Measurements from ENCODE around the gene OTOGL. TPM values are rescaled to one million over a fixed set of nuclear protein-coding genes. Genes with fewer than 3 reads are reported as not detected.

The OTOGL gene
- total RNA-seq, 1 experiment from 2014 or later, result 0.44 TPM

DNA sequence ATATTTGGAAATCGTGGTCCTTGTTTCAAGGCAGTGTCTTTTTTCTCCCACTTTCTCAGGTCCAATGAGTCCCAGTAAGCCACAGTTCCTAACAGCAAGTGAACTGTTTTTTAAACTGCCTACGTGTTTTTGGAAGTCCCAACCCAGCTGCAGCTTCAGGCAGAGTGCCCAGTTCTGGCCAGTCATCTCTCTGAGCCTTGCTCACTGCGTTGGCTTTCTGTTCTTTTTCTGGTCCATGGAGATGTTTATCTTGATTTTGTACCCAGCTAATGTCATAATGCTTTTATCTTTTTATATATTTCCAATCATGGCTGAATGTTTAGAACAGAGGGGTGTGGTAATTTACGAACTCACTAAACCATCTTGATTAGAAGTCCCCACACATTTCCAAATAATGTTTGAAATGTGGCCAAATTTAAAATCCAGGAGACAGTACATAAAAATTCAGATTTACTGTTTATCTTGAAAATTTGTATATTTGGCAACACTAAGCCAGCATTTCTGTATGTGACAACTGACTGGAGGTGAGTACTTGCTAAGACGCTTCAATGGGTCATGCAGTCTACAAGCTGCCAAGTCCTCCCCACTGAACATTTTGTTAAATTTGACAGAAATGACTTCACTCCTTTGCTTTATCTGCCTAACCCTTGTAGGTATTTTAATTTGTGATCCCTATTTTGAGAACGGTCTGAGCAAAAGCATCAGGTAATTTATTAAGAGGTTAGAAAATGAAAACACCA, 46.1 kb upstream of the OTOGL start:
- intact Hi-C loops (cut with micrococcal nuclease), result no loop called here
- Histone ChIP-seq H3K4me3 (ENCODE audit: low read length) (no peak overlapping the region), H4K20me1 (ENCODE audit: low read length) (no peaks in the 10 kb centered on the region), H3K9ac (ENCODE audit: low read length) (no peak overlapping the region), H3K27ac (ENCODE audit: low read length) (no peak overlapping the region), H3K79me2 (ENCODE audit: low read length) (no peaks in the 10 kb centered on the region), H3K9me2 (replicated peaks; ENCODE audit: low read length) (no peaks in the 10 kb centered on the region), H3K36me3 (ENCODE audit: low read depth, low read length) (no peaks in the 10 kb centered on the region), H2AFZ (ENCODE audit: low read length) (no peak overlapping the region), H3K27me3 (ENCODE audit: low read length) (no peaks in the 10 kb centered on the region), H3K9me3 (ENCODE audit: low read length) (no peaks in the 10 kb centered on the region), H3K4me2 (ENCODE audit: low read length) (no peak overlapping the region), H3K4me1 (ENCODE audit: insufficient read depth, low read length) (no peaks in the 10 kb centered on the region), H3F3A (ENCODE audit: low read length, unreplicated experiment) (no peaks in the 10 kb centered on the region)
- TF ChIP-seq EZH2 (IDR thresholded peaks at IDR 0.05; ENCODE audit: low read length, unreplicated experiment), result no peak
- TF ChIP-seq, protein P1, sequence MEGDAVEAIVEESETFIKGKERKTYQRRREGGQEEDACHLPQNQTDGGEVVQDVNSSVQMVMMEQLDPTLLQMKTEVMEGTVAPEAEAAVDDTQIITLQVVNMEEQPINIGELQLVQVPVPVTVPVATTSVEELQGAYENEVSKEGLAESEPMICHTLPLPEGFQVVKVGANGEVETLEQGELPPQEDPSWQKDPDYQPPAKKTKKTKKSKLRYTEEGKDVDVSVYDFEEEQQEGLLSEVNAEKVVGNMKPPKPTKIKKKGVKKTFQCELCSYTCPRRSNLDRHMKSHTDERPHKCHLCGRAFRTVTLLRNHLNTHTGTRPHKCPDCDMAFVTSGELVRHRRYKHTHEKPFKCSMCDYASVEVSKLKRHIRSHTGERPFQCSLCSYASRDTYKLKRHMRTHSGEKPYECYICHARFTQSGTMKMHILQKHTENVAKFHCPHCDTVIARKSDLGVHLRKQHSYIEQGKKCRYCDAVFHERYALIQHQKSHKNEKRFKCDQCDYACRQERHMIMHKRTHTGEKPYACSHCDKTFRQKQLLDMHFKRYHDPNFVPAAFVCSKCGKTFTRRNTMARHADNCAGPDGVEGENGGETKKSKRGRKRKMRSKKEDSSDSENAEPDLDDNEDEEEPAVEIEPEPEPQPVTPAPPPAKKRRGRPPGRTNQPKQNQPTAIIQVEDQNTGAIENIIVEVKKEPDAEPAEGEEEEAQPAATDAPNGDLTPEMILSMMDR (conservative IDR thresholded peaks at IDR 0.05; ENCODE audit: low read depth, low read length), result no peak
- CTCF ChIA-PET, result no interaction called here
- peak; percentile 40 for DNase-seq
- no TSS peak for BruUV-seq (replicated peaks)
- ATAC-seq, result no peak; the same call in 1 of the 2 replicates
- POLR2A ChIA-PET (ENCODE audit: unreplicated experiment), result no interaction called here

DNA sequence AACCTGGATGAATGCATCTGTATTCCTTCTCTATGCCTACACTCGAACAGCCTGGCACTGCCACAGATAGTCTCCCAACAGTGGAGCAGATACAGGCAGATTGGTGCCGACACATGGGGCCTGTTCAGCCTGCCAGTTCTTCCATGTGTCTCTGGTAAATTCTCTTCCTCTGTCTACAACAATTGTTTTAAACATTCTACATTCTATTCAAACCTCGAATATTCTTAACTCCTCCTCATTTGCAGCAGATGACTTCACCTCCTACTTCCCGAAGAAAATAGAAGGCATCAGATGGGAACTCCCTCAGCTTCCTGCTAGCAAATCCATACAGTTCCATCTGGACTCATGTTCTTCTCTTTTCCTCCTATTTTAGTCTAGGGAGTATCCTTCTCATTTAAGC, 43.1 kb upstream of the OTOGL start:
- Histone ChIP-seq H3K9me2 (replicated peaks; ENCODE audit: low read length) (no peaks in the 10 kb centered on the region), H3K79me2 (ENCODE audit: low read length) (no peaks in the 10 kb centered on the region), H3K27ac (ENCODE audit: low read length) (no peak overlapping the region), H3K9ac (ENCODE audit: low read length) (no peak overlapping the region), H3K4me3 (ENCODE audit: low read length) (no peak overlapping the region), H4K20me1 (ENCODE audit: low read length) (no peaks in the 10 kb centered on the region), H3K4me2 (ENCODE audit: low read length) (no peak overlapping the region), H3K4me1 (ENCODE audit: insufficient read depth, low read length) (no peaks in the 10 kb centered on the region), H3F3A (ENCODE audit: low read length, unreplicated experiment) (no peaks in the 10 kb centered on the region), H3K9me3 (ENCODE audit: low read length) (no peaks in the 10 kb centered on the region), H2AFZ (ENCODE audit: low read length) (no peak overlapping the region), H3K27me3 (ENCODE audit: low read length) (no peaks in the 10 kb centered on the region), H3K36me3 (ENCODE audit: low read depth, low read length) (no peaks in the 10 kb centered on the region)
- DNase-seq (no peak), ATAC-seq (no peak)
- BruUV-seq (replicated peaks), result no TSS peak
- TF ChIP-seq, protein P1 (conservative IDR thresholded peaks at IDR 0.05; ENCODE audit: low read depth, low read length), result no peak
- ChIA-PET POLR2A (ENCODE audit: unreplicated experiment) (no interaction called here), CTCF (no interaction called here)
- intact Hi-C loops (cut with micrococcal nuclease), result no loop called here

DNA sequence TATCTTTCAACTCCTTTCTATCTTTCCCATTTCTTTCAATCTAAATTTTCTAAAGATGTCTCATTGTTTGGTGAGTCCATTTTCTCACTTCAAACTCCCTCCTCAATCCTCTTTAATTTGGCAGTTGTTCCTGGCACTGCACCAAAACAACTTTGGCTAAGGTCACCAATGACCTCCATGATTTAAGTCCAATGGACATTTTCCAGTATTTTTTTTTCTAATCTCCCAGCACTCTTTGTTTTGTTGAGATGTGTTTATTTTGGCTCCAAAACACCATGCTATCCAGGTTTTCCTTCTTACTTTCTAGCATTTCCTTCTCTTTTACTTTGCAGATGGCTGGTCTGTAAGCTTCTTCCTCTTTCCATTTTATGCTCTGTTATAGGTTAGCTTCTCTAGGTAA, 42.5 kb upstream of the OTOGL start:
- intact Hi-C loops (cut with micrococcal nuclease), result no loop called here
- Histone ChIP-seq H3F3A (ENCODE audit: low read length, unreplicated experiment) (no peaks in the 10 kb centered on the region), H3K9me2 (replicated peaks; ENCODE audit: low read length) (no peaks in the 10 kb centered on the region), H3K4me2 (ENCODE audit: low read length) (no peak overlapping the region), H3K4me1 (ENCODE audit: insufficient read depth, low read length) (no peaks in the 10 kb centered on the region), H3K4me3 (ENCODE audit: low read length) (no peak overlapping the region), H4K20me1 (ENCODE audit: low read length) (no peaks in the 10 kb centered on the region), H3K9me3 (ENCODE audit: low read length) (no peaks in the 10 kb centered on the region), H3K27ac (ENCODE audit: low read length) (no peak overlapping the region), H2AFZ (ENCODE audit: low read length) (no peak overlapping the region), H3K27me3 (ENCODE audit: low read length) (no peaks in the 10 kb centered on the region), H3K9ac (ENCODE audit: low read length) (no peak overlapping the region), H3K79me2 (ENCODE audit: low read length) (no peaks in the 10 kb centered on the region), H3K36me3 (ENCODE audit: low read depth, low read length) (no peaks in the 10 kb centered on the region)
- DNase-seq (peak; percentile 18), ATAC-seq (no peak)
- CTCF ChIA-PET, result no interaction called here
- POLR2A ChIA-PET (ENCODE audit: unreplicated experiment), result no interaction called here
- no TSS peak for BruUV-seq (replicated peaks)
- TF ChIP-seq, protein P1 (conservative IDR thresholded peaks at IDR 0.05; ENCODE audit: low read depth, low read length), result no peak
- TF ChIP-seq EZH2phosphoT487 (IDR thresholded peaks at IDR 0.05; ENCODE audit: borderline replicate concordance, low read length), result no peak
- TF ChIP-seq EZH2 (IDR thresholded peaks at IDR 0.05; ENCODE audit: low read length, unreplicated experiment), result no peak

All from PC-3 (cell line).